ENCODE data around the gene CDK16.

DNA sequence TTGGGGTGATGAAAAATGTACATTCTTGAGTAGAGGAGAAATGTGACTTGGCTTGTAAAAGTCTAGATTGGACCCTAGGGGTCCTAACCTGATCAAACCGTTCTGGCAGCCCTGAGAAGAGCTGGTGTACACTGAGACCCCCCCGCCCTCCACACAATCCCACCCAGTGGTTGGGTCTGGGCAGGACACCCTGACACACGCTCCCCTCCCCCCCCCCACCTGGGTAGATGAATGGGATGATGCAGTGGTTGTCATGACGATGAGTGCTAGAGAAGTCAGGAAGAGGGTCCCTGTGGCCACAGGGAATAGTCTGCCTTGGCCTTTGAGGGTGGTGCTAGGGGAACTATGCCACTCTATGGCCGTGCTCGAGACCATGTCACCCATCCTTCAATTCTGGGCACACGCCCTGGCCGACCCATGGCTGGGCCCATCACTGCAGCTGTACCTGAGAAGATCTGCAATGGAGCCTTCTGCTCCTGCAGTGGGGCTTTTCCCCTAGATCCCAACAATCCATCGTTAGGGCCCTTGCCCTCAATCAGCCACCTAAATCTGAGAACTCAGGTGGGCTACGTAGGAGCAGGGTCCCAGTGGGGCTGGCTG lies 4.4 kb downstream of the CDK16 start:
- no peak for TF ChIP-seq EZH2 (IDR thresholded peaks at IDR 0.05; ENCODE audit: low read length, missing control alignments)
- TF ChIP-seq, protein P1, sequence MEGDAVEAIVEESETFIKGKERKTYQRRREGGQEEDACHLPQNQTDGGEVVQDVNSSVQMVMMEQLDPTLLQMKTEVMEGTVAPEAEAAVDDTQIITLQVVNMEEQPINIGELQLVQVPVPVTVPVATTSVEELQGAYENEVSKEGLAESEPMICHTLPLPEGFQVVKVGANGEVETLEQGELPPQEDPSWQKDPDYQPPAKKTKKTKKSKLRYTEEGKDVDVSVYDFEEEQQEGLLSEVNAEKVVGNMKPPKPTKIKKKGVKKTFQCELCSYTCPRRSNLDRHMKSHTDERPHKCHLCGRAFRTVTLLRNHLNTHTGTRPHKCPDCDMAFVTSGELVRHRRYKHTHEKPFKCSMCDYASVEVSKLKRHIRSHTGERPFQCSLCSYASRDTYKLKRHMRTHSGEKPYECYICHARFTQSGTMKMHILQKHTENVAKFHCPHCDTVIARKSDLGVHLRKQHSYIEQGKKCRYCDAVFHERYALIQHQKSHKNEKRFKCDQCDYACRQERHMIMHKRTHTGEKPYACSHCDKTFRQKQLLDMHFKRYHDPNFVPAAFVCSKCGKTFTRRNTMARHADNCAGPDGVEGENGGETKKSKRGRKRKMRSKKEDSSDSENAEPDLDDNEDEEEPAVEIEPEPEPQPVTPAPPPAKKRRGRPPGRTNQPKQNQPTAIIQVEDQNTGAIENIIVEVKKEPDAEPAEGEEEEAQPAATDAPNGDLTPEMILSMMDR (conservative IDR thresholded peaks at IDR 0.05 in 1 of 2, IDR thresholded peaks at IDR 0.05 in 1 of 2; ENCODE audit: low read depth in 1 of 2, low read length in 2 of 2), result no peak
